ENCODE results near the gene WNT7B.

WNT7B gene

DNA sequence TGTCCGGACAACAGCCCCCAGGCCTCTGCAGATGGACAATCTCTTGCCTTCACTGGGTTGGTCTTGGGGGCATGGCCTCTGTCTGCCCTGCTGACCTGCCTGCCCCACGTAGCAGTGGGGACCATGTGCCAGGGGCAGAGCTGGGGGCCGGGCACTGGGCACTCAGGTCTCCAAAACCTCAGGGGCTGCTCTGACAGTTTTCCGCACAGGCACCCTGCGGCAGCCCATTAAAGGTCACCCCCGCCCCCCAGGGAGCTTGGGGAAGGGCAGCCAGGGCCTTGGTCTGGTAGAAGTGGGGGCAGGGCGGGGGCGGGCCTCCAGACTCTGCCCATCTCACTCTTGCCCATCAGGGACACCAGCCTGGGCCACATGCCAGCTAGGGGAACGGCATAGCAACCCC is 49.9 kb downstream of the WNT7B start:
- DNase-seq (ENCODE audit: low spot score): no peak

GRCh38 chr22:45926433-45926832 is 50.5 kb downstream of the WNT7B start:
- no peak for DNase-seq (ENCODE audit: low spot score)

- no peak for DNase-seq (ENCODE audit: low spot score)
These were observed 51.1 kb downstream of the WNT7B start for GRCh38 chr22:45925811-45926351.

- no peak for DNase-seq (ENCODE audit: low spot score)
These were observed 53.1 kb downstream of the WNT7B start for GRCh38 chr22:45923835-45924234.

- DNase-seq (ENCODE audit: low spot score): no peak
These were observed 53.8 kb downstream of the WNT7B start for GRCh38 chr22:45923212-45923611.

DNA sequence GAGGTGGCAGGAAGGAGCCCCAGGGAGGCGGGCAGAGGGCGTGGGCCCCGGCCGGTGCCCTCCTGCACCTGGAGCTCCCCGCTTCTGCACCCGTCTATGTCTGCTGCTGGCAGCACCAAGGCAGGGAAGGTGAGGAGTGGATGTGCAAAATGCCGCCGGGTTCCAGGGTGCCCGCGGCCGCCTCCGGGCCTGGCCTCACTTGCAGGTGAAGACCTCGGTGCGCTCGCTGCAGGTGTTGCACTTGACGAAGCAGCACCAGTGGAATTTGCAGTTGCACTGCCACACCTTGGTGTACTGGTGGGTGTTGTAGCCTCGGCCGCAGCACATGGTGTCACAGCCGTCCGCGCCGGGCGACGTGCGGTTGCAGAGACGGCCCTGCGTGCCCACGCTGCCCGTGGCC is 54.3 kb downstream of the WNT7B start:
- no peak for DNase-seq (ENCODE audit: low spot score)

GRCh38 chr22:45922256-45922655 is 54.7 kb downstream of the WNT7B start:
- DNase-seq (ENCODE audit: low spot score): no peak

- no peak for DNase-seq (ENCODE audit: low spot score)
These were observed 57.3 kb downstream of the WNT7B start for GRCh38 chr22:45919504-45920286.

- DNase-seq (ENCODE audit: low spot score): no peak
These were observed 58.2 kb downstream of the WNT7B start for GRCh38 chr22:45918459-45919370.

DNA sequence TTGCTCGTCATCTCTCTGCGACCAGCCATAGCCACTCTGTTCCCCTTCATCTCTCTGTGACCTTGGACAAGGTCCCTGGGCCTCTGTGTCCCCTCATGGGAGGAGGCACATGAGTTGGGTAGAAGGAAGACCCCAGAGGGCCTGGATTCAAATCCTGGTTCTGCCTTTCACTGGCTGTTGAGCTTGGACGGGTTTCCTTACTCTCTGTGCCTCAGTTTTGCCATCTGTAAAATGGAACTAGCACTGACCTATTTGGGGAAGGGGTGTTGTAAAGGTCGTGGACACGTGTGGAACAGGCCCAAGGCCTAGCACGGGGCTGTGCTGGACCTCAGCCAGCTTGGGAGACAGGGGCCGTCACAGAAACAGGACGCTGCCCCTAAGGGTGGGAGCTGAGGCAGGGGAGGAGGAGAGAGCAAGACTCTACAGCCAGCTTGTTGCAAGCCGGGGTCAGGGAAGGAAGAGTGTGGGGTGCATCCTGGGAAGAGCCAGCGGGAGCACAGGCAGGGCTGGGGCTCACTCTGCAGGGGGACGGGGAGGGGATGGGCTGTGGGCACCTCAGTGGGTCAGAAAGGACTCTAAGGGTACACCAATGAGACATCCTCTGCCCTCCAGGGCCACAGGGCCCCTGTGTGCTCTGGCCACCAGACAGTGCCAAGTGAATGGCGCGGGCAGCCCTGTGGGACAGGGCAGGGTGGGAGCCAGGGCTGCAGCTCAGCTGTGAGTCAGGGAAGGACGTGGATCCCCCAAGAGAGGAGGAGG is 59.1 kb downstream of the WNT7B start:
- no peak for DNase-seq (ENCODE audit: low spot score)

GRCh38 chr22:45917146-45917545 is 59.8 kb downstream of the WNT7B start:
- DNase-seq (ENCODE audit: low spot score): no peak

GRCh38 chr22:45916515-45916914 is 60.4 kb downstream of the WNT7B start:
- no peak for DNase-seq (ENCODE audit: low spot score)

DNA sequence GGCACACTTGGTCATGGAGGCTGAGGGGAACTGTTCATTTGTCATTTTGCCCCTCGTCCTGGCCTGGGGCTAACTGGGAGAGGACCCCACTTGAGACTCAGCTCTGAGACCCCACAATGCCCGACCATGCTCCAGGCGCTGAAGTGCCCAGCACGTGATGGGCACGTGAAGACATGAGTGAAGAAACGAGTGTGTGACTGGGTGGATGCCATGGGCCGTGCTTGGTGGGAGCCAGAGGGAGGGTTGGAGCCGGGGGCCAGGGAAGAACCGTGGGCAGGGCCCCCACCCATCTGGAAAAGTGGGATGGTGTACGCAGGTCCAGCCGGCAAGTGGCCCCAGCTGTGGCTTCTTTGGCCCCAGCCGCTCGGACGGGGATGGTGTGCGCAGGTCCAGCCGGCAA is 61.1 kb downstream of the WNT7B start:
- no peak for DNase-seq (ENCODE audit: low spot score)

- no peak for DNase-seq (ENCODE audit: low spot score)
These were observed 61.8 kb downstream of the WNT7B start for GRCh38 chr22:45915151-45915550.

DNA sequence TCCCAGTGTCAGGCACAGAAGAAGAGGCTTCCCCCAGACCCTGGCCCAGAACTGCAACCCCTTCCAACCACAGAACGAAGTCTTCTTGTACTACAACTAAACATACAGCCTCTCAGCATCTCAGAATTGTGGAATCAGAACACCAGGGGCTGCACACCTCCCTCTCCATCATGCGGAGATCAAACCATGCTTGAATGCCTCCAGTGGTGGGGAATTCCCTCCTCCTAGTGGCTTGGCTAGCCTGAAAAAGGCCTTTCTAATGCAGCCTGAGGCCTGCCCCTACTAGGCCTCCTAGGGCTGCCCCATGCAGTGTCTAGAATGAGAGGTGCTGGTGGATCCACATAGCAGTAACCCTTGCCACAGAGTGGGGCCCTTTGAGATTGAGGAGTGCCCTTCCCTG is 62.7 kb downstream of the WNT7B start:
- no peak for DNase-seq (ENCODE audit: low spot score)

DNA sequence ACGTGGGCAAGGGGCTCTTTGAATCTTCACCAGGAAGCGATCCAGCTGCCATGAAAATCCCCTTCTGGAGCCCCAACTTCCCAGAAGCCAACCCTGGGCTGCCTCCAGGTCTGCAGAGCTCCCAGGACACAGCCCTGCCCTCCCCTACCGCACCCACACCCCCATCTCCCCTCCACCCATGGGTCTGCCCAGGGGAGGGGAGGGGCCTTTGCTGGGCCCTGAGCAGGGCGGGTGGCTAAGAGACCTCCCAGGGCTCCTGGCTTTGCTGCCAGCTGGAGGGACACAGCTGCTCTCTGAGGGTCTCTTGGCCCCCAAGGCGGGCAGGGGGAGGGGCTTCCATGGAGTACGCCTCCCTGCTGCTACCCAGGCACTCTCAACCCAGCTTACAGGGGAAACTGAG is 64.1 kb downstream of the WNT7B start:
- DNase-seq (ENCODE audit: low spot score): no peak

GRCh38 chr22:45911601-45912271 is 65.2 kb downstream of the WNT7B start:
- no peak for DNase-seq (ENCODE audit: low spot score)

DNA sequence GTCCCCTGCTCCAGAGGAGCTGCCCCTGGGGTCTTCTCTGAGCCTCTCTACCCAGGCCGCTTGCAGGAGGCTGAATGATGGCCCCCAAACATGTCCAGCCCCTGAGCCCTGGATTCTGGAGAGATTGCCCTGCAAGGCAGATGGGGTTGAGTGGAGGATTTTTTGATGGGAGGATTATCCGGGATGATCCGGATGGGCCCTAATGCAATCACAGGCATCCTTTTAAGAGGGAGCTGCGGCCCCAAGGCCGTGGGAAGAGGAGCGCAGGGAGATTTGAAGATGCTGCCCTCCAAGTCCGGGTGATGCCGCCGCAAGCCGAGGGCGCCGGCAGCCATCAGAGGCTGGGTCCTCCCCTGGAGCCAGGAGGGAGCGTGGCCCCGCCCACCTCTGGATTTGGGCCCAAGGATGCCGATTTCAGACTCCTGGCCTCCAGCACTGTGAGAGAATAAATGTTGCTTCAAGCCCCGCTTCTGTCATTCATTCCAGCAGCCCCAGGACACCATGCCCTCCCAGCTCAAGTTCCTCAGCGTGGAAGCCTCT is 66.0 kb downstream of the WNT7B start:
- DNase-seq (ENCODE audit: low spot score): no peak

GRCh38 chr22:45908961-45909360 is 68.0 kb downstream of the WNT7B start:
- DNase-seq (ENCODE audit: low spot score): no peak

- no peak for DNase-seq (ENCODE audit: low spot score)
These were observed 69.0 kb downstream of the WNT7B start for GRCh38 chr22:45907996-45908395.

DNA sequence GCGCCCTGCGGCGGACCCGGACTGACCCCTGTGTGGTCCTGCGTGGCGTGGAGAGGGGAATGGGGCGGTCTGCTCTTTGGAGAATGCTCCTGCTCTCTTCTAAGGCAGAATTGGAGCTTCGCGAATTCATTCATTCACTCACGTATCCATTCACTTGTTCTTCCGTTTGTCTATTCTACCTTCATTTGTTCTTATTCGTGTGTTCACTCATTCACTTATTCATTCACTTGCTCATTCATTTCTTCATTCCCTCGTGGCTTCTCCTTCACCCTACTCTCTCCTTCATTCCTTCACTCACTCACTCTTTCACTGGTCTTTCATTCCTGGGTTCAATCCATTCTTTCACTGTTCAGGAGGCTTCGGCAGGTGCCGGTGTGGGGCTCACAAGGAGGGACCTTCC is 69.6 kb downstream of the WNT7B start:
- no peak for DNase-seq (ENCODE audit: low spot score)
